Lower leg skin (tissue), 4 donors: ENCODE data around the gene SLCO2B1. TPM values are rescaled to one million over a fixed set of nuclear protein-coding genes. Genes with fewer than 3 reads are reported as not detected.

Experiments used
- DNase-seq, 2 donors: peaks; one replicate each; pipeline ENCODE4 v3.0.0-alpha.2; 2019; ENCODE audit warnings: low spot score in 2 of 2
- H3K4me3 ChIP-seq: fragments of 200-600 bp; sonication (generic); 2 replicates; pipeline ENCODE4 v1.5.1; 2017; ENCODE audit warnings: mild to moderate bottlenecking, low read depth; ENCODE audit not compliant: poor library complexity, severe bottlenecking
- POLR2A ChIP-seq, 2 donors: fragments of 450-650 bp; IDR thresholded peaks; one replicate each; pipeline ENCODE4 v1.6.1; 2016 to 2017; ENCODE audit warnings: antibody characterized with exemption in 2 of 2, mild to moderate bottlenecking in 1 of 2, moderate library complexity in 1 of 2
- WGBS, 2 donors: methylation state at CpG; one replicate each; pipeline ENCODE4 v1.1.5; 2018; 5-methylcytosine and 5-hydroxymethylcytosine counted together
- intact Hi-C: fragments of 100-400 bp; cut with DNase I; formaldehyde crosslinking; loops from one replicate; pipeline ENCODE4 v1.15.0; 2023; ENCODE audit warnings: low total_unique reads
- total RNA-seq, 4 donors: library from RNA; depleted of rRNA; stranded (reverse); fragments of >200 nt; gene quantifications; one replicate each; pipeline ENCODE4 v1.1.0, GENCODE V29; 2016
- TF ChIP-seq, protein P1 (sequence below), 3 donors: fragments of 450-650 bp; IDR thresholded peaks; one replicate each; pipeline ENCODE4 v1.5.1; 2016; ENCODE audit warnings: antibody characterized with exemption in 3 of 3, mild to moderate bottlenecking in 3 of 3, moderate library complexity in 2 of 3

SLCO2B1 gene
- total RNA-seq, 4 donors from 2014 or later = 5.0 to 20.9 (median 12.5) TPM

DNA sequence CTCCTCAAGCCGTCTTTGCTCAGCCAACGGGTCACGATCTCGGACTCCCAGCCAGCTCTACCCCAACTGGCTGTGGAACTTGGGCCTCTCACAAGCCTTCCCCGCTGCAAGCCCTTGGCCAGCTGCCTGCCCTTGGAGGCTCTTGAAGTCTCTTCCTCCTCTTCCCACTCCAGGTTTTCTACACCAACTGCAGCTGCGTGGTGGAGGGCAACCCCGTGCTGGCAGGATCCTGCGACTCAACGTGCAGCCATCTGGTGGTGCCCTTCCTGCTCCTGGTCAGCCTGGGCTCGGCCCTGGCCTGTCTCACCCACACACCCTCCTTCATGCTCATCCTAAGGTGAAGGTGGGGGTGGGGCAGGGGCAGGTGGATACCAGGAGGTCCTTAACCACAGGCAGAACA is 49.1 kb downstream of the SLCO2B1 start:
- TF ChIP-seq POLR2A (IDR thresholded peaks at IDR 0.05) = no peak
- TF ChIP-seq, protein P1, sequence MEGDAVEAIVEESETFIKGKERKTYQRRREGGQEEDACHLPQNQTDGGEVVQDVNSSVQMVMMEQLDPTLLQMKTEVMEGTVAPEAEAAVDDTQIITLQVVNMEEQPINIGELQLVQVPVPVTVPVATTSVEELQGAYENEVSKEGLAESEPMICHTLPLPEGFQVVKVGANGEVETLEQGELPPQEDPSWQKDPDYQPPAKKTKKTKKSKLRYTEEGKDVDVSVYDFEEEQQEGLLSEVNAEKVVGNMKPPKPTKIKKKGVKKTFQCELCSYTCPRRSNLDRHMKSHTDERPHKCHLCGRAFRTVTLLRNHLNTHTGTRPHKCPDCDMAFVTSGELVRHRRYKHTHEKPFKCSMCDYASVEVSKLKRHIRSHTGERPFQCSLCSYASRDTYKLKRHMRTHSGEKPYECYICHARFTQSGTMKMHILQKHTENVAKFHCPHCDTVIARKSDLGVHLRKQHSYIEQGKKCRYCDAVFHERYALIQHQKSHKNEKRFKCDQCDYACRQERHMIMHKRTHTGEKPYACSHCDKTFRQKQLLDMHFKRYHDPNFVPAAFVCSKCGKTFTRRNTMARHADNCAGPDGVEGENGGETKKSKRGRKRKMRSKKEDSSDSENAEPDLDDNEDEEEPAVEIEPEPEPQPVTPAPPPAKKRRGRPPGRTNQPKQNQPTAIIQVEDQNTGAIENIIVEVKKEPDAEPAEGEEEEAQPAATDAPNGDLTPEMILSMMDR (IDR thresholded peaks at IDR 0.05) = no peak
- intact Hi-C loops = loop anchor here (5.0 kb wide), 1 partner anchor 58 kb away; no protein-coding TSS in a partner anchor
- WGBS, 2 donors = 53 to 64% methylated on average over 10 of the region's 10 CpGs

DNA sequence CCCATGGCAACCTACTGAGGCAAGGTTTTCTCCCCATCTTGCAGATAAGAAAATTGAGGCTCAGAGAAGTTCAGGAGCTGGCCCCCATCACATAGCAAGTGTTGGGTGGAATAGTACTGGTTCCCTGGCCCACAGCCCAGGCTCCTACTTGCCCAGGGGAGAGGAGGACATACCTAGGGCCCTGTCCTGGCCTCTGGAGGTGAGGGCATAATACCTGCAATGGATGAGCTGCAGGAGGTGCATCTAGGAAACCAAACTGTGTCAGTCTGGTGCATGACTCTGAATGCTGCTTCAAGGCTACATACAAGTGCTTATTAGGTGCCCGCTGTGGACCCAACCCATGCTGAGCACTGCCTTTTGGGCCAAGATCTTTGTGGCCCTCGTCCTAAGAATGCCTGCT is 49.6 kb downstream of the SLCO2B1 start:
- H3K4me3 ChIP-seq = no peak overlapping the region
- 92 to 93% methylated on average over 2 of the region's 2 CpGs for WGBS, 2 donors
- TF ChIP-seq, protein P1 (IDR thresholded peaks at IDR 0.05) = no peak
- intact Hi-C loops = loop anchor here (5.0 kb wide), 1 partner anchor 58 kb away; no protein-coding TSS in a partner anchor
- peak in 1 of 2 donors; percentile 58 for DNase-seq

More for the DNA sequence above, 49.1 kb downstream of the SLCO2B1 start:
- no peak overlapping the region for H3K4me3 ChIP-seq
- peak in 1 of 2 donors; percentile 82 for DNase-seq

DNA sequence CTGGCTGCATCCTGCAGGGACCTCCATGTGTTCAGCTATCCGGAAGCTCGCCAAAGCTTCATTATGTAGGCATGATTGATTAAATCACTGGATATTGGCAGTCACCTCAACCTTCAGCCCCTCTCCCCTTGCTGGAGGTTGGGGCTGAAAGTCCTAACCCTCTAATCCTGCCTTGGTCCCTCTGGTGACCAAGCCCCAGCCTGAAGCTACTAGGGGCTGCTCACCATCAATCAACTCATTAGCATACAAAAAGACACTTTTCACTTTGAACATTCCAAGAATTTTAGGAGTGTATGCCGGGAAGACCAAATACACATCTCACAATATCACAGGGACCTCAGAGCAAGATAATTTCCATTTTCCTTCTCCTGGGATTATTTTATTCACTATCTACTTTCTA is 50.9 kb downstream of the SLCO2B1 start:
- intact Hi-C loops = loop anchor here (5.0 kb wide), 1 partner anchor 59 kb away; no protein-coding TSS in a partner anchor
- DNase-seq = peak in 1 of 2 donors; percentile 8
- TF ChIP-seq POLR2A (IDR thresholded peaks at IDR 0.05) = no peak
- TF ChIP-seq, protein P1 (IDR thresholded peaks at IDR 0.05) = no peak
- WGBS, 2 donors = 80 to 81% methylated on average over 3 of the region's 3 CpGs
- H3K4me3 ChIP-seq = no peak overlapping the region

DNA sequence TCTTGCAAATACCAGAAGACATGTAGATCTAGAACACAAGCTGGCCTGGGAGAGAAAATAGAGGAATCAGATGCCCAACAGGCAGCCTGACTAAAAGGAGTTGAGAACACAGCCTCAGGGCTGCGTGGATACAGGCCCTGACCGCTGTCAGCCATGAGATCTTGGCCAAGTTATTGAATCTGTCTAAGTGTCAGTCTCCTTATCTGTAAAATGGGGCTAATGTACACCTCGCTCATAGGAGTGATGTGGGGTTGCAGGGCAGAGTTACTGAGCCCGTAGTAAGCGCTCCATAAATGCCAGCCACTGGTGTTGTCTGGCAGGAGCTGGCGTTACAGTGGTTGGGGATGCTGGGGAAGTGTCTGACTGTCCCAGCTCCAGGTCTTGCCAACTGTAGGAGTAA is 51.3 kb downstream of the SLCO2B1 start:
- H3K4me3 ChIP-seq = no peak overlapping the region
- TF ChIP-seq, protein P1 (IDR thresholded peaks at IDR 0.05) = no peak
- TF ChIP-seq POLR2A (IDR thresholded peaks at IDR 0.05) = no peak
- no peak for DNase-seq
- WGBS, 2 donors = 87 to 94% methylated on average over 6 of the region's 6 CpGs
- intact Hi-C loops = loop anchor here (5.0 kb wide), 1 partner anchor 60 kb away; no protein-coding TSS in a partner anchor

DNA sequence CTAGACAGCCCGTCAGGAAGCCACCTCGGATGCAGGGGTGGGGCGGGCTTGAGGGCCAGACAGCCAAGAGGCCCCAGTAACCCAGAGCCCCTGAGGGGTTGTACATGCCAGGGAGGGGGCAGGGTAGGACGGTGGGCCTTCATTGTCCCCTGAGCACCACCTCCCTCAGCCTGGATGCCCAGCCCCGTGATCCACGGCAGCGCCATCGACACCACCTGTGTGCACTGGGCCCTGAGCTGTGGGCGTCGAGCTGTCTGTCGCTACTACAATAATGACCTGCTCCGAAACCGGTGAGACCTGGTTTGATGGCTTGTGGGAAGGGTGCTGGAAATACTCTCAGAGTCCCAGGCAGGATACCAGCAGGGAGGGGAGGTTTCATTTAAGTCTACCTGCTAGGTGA is 52.2 kb downstream of the SLCO2B1 start:
- TF ChIP-seq, protein P1 (IDR thresholded peaks at IDR 0.05) = no peak
- no peak for TF ChIP-seq POLR2A (IDR thresholded peaks at IDR 0.05)
- 84 to 87% methylated on average over 12 to 13 of the region's 13 CpGs for WGBS, 2 donors
- H3K4me3 ChIP-seq = no peak overlapping the region
- no peak for DNase-seq
- intact Hi-C loops = loop anchor here (5.0 kb wide), 1 partner anchor 61 kb away; no protein-coding TSS in a partner anchor

DNA sequence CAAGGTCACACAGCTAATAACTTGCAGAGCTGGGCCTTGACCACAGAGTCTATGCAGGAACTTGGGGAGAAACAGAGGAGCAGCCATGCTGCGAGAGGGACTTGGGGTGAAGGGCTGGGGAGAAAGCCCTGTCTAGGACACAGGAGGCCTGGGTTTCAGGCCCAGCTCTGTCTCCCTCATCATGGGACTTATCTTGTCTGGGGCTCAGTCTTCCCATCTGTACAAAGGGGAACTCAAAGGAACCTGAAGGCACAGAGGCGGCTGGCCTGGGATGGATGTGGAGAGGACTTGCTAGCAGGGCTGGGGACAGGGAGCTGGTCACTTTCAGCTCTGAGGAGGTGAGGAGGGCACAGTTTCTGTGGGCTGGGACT is 52.7 kb downstream of the SLCO2B1 start:
- DNase-seq = peak in 1 of 2 donors; percentile 73
- intact Hi-C loops = loop anchor here (5.0 kb wide), 1 partner anchor 61 kb away; no protein-coding TSS in a partner anchor
- no peak for TF ChIP-seq POLR2A (IDR thresholded peaks at IDR 0.05)
- TF ChIP-seq, protein P1 (IDR thresholded peaks at IDR 0.05) = no peak
- no peak overlapping the region for H3K4me3 ChIP-seq
- WGBS, 2 donors = 91 to 92% methylated on average over 2 of the region's 2 CpGs
